Activated CD4-positive, alpha-beta T cell treated with anti-CD3 and anti-CD28 coated beads, Interleukin-10, Interleukin-2, amounts not matched to agents 100 ng/mL and 50 ng/mL, durations not matched to agents 16 hours and 8 hours (primary cell): Measurements from ENCODE around the gene MAP3K20.

ENCODE experiments used
- DNase-seq: peaks from one replicate; pipeline ENCODE4 v3.0.0-alpha.2; 2020

Gene MAP3K20

DNA sequence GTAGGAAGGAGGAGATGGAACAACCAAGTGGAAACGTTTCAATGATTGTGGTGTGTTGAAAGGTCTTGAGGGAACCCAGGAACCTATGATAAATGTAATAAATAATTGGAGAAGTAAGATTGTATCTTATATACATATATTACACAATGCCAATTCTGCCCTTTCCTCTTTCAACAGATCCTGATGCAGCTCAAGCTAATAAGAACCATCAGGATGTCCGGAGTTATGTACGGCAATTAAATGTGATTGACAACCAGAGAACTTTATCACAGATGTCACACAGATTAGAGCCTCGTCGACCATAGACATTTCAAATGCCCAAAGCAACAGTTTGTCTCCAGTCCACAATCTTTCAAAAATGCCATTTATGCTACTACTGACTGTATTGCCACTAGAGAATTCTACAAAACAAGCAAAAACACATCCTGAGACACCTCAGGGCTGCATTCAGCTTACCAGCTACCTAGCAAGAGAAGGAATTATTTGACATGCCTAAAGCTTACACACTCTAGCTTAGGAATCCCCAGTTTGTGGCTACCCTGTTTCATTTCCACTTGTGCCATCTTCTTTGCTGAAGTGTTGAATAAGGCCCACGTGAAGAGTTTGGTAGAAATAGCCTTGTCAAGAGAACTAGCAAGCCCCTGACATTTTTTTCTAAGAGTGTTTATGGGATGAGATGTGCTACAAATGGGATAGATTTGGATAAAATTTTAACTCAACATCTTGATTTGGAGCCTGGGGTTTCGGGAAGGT is 24.0 kb upstream of the MAP3K20 start:
- no peak for DNase-seq

DNA sequence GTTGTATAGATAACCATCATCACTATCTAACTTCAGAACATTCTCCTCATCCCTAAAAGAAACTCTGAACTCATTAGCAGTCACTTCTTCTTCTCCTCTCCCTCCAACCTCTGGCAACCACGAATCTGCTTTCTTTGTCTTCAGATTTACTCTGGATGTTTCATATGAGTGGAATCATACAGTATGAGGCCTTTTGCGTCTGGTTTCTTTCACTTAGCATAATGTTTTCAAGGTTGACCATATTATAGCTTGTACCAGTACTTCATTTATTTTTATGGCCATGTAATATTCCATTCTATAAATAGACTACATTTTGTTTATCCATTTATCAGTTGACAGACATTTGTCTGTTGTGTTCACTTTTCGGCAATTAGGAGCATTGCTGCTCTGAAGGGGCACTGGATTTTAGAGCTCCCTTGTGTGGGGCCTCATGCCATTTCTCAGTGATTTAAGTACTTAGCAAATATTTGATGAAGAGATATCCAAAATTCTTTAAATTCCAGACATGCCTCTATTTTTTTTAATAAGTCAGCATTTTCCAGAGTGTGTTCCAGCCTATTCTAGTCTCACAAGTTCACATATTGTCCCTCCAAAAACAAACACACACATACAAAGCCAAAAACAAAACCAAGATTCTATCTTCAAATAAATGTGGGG is 22.5 kb upstream of the MAP3K20 start:
- no peak for DNase-seq

- DNase-seq, result no peak
Measured at GRCh38 chr2:173054466-173054865, 21.2 kb upstream of the MAP3K20 start.

- no peak for DNase-seq
Measured at GRCh38 chr2:173056705-173057364, 18.8 kb upstream of the MAP3K20 start.

GRCh38 chr2:173058097-173058496 is 17.5 kb upstream of the MAP3K20 start:
- no peak for DNase-seq

GRCh38 chr2:173058673-173059072 is 17.0 kb upstream of the MAP3K20 start:
- DNase-seq, result no peak

DNA sequence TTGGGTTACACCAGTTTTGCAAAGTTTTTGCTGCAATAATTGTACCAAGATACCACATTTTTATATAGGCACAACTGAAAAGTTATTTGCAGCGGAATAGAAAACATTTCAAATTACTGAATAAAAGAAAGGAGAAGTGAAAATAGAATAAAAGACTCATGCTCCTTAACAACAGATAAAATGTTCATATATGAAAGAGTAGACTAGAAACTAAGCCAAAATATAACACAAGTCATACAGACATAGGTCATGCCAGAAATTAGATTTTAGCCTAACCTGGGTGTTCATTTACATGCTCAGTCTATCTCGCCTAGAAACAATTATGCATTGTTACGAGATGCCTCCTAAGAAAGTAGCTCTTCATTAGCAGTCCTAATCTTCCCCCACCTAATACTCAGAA is 16.4 kb upstream of the MAP3K20 start:
- no peak for DNase-seq

- no peak for DNase-seq
Measured at GRCh38 chr2:173059971-173060461, 15.6 kb upstream of the MAP3K20 start.

- DNase-seq, result no peak
Measured at GRCh38 chr2:173062801-173063200, 12.8 kb upstream of the MAP3K20 start.

DNA sequence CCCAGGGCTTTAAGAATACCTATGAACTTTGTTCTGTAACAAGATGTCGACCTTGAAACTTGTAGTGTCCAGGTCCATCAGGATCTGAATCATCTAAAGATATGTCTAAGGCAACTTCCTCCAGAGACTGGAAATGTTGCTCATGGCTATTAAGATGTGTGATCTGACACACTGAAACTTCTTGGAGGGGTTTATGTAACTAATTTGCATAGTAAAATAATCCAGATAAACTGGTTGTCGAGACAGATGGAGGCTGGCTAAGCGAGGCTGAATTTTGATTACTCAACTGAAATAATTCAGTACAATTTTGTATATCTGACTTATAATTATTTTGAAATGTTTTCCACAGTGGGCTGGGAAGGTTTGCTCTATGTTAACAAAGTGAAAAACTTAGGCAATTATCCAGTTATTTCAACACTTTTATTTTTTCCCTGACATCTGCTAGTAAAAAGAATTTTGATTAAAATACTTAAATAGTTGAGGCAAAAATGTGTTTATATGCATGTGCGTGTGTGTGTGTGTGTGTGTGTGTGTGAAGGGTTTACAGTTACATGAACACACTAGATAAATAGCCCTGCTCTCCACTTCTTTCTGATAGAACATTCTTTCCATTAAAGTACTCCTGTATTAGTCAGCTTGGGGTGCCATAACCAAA is 11.4 kb upstream of the MAP3K20 start:
- no peak for DNase-seq

- DNase-seq, result no peak
Measured at GRCh38 chr2:173066887-173067676, 8.6 kb upstream of the MAP3K20 start.

GRCh38 chr2:173075056-173075780 is 428 bp upstream of the MAP3K20 start:
- no peak for DNase-seq

DNA sequence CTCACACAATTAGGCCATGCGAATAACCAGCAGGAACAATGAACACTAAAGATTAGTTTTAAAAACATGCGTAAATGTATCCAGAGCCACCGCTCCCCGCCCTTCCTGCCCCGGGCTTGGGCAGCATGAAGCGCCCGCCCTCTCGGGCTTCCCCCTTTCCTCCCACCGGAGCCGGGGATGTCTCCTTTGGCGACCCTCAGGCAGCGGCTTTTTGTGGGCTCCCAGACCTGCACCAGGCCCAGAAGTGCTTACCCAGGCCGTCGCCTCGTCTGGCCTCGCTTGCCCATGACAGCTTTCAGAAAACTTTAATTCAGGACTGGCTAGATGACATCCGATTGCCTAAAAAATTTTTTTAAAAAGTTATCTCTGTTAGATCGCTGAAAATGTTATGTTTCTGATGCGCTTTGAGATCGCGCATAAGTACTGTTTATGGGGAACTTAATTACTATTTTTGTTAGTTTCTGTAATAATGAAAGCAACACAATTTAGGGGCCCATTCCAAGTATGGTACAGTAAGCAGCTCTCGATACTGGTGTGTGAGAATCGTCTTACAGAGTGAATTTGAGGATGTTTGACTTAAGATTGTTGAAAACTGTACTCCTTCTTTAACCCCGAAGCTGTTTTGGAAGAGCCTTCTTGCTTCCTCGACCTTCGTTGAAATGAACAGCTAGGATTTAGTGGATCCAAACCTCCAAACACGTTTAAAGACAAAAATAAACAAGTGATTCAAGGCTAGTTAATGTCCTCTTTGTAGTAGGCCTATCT is 1.1 kb downstream of the MAP3K20 start:
- peak; percentile 38 for DNase-seq

DNA sequence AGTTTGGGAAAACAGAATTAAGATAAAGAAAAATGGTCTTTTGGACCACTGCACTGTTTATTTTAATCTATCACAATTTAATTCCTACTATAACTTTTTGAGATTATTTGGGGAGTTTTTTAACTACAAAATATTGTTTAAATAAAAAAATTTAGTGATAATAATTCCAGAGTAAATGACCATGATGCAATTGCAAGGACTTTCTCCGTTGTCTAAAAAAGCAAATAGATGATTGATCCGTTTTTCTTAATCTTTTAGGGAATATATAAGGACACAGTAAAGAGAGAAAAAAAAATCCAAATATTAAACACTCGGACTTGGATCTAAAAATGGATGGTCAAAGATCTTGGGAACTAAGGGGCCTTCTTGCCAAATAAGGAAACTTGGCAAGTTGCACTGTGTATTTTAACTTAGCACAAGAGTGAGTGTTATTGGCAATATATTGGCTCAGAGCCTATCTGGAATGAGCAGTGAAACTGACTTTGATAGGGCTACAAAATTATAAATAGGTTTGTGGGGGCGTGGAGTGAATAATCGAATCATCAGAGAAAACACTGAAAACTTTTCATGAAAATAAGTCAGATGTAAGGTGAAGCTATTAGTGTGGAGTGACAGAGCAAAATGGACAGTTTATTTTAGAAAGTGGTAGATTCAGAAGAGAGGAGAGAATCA is 2.0 kb downstream of the MAP3K20 start:
- DNase-seq, result no peak

DNA sequence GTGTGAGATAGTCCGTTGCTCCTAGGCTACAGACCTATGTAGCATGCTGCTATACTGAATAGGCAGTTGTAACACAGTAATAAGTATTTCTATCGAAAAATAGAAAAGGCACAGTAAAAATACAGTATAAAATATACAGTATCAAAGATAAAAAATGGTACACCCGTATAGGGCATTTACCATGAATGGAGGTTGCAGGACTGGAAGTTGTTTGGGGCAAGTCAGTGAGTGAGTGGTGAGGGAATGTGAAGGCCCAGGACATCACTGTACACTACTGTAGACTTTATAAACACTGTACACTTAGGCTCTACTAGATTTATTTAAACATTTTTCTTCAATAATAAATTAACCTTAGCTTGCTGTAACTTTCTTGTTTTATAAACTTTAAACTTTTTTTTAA is 3.5 kb downstream of the MAP3K20 start:
- DNase-seq, result no peak

- no peak for DNase-seq
Measured at GRCh38 chr2:173079973-173080860, 4.6 kb downstream of the MAP3K20 start.

- no peak for DNase-seq
Measured at GRCh38 chr2:173086518-173087213, 11.0 kb downstream of the MAP3K20 start.

GRCh38 chr2:173087214-173087581 is 11.6 kb downstream of the MAP3K20 start:
- DNase-seq, result no peak
